NT2/D1 (cell line): Measurements from ENCODE around the gene CDC73.

Source experiments
- YY1 ChIP-seq: IDR thresholded peaks from 2 replicates; pipeline ENCODE4 v1.6.1; 2011; ENCODE audit not compliant: insufficient read length, insufficient read depth
- ZNF274 ChIP-seq: IDR thresholded peaks from 2 replicates; pipeline ENCODE4 v1.6.1; 2011; ENCODE audit warnings: mild to moderate bottlenecking, low read depth, low read length

DNA sequence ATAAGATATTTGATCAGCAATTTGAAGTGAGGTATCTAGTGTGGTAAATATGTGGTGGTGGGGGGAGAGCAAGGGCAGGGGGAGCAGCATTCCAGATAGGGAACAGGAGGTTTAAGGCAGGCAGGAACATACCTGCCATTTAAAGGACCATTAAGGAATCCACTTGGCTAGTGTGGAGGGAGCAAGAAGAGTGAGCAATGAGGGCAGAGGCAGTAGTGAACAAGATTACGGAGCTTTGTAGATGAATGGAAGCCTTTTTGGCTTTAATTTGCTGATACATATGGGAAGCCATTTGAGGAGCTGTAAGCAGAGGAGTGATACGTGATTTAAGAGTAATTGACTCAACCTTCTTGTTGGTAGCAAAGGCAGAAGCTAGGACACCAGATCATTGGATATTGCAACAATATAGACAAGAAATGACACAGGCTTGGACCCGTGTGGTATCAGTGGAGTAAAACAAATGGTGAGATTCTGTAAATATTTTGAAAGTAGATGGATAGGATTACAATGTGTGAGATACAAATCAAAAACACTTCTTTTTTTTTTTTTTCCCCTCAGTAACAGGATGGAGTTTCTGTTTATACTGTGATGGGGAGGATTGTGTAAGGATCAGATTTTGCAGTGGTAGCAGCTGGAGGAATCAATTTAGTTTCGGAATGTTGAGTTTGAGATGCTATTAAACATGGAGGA lies 138.4 kb downstream of the CDC73 start:
- TF ChIP-seq YY1 (no peak), ZNF274 (no peak)
